T-cell (primary cell): ENCODE measurements around the gene SERTAD1. TPM values are rescaled to one million over a fixed set of nuclear protein-coding genes. Genes with fewer than 3 reads are reported as not detected.
"Not testable (repeated sequence)": the region's sequence is repeated elsewhere in the genome, so short reads cannot be mapped to it uniquely, and the experiment has no call there.

Experiments
- ATAC-seq, 4 experiments: fragments of 200-7000 bp in 3 of 4; fragments of 150-1000 bp in 1 of 4; cut with Tn5 transposase; replicated peaks in 1 of 4; 1 replicate in 3 of 4; 2 replicates in 1 of 4; pipeline ENCODE4 v1.10.0; 2021; ENCODE audit warnings: moderate library complexity in 3 of 4, mild to moderate bottlenecking in 2 of 4, moderate number of reproducible peaks in 1 of 4
- CTCF ChIA-PET, 2 donors: fragments of 300-600 bp; sonication (Branson Sonifier 250); formaldehyde crosslinking; loops; one replicate each; lab custom pipeline; 2022; ENCODE audit warnings: antibody characterized with exemption in 2 of 2; lab: Charles Lee
- POLR2A ChIA-PET, 2 donors: fragments of 300-600 bp; sonication (Branson Sonifier 250); formaldehyde crosslinking; loops; one replicate each; lab custom pipeline; 2022; ENCODE audit warnings: antibody characterized with exemption in 2 of 2; lab: Charles Lee
- DNase-seq, 35 experiments: peaks; one replicate each; pipeline versions ENCODE4 v3.0.0 to v3.0.0-alpha.2; 2013 to 2023
- H3K27ac ChIP-seq: one replicate; pipeline ENCODE4 v1.5.1; 2013; ENCODE audit warnings: low read length
- H3K27me3 ChIP-seq, 2 experiments: replicated peaks in 1 of 2; 1 replicate in 1 of 2; 2 replicates in 1 of 2; pipeline versions ENCODE4 v1.6.1 to v1.7.0; 2013; ENCODE audit warnings: low read length in 1 of 2, mixed read lengths in 1 of 2; ENCODE audit not compliant: control insufficient read depth in 2 of 2, insufficient read depth in 2 of 2; ENCODE audit errors: extremely low read depth in 1 of 2
- H3K36me3 ChIP-seq, 2 donors: 1 replicate in 1 of 2; 2 replicates in 1 of 2; pipeline versions ENCODE4 v1.6.1 to v1.7.0; 2013; ENCODE audit warnings: low read length in 1 of 2; ENCODE audit not compliant: control insufficient read depth in 2 of 2, insufficient read depth in 1 of 2; ENCODE audit errors: extremely low read depth in 1 of 2
- H3K4me1 ChIP-seq, 2 experiments: 1 replicate in 1 of 2; 2 replicates in 1 of 2; pipeline versions ENCODE4 v1.6.1 to v1.7.0; 2013; ENCODE audit warnings: low read length in 2 of 2, mixed read lengths in 1 of 2; ENCODE audit not compliant: insufficient read depth in 2 of 2, control insufficient read depth in 1 of 2; ENCODE audit errors: extremely low read depth in 1 of 2
- H3K4me3 ChIP-seq, 2 donors: 1 replicate in 1 of 2; 2 replicates in 1 of 2; pipeline versions ENCODE4 v1.5.1 to v1.7.0; 2013; ENCODE audit warnings: mild to moderate bottlenecking in 2 of 2, low read length in 1 of 2, moderate library complexity in 1 of 2; ENCODE audit not compliant: control insufficient read depth in 1 of 2; ENCODE audit errors: extremely low read depth in 1 of 2
- H3K9me3 ChIP-seq: 2 replicates; pipeline ENCODE4 v1.7.0; 2013
- H3K27ac Mint-ChIP-seq, 2 donors: one replicate each; pipeline ENCODE4 v1.8.0; 2020 to 2021; ENCODE audit warnings: mild to moderate bottlenecking in 2 of 2, mixed read lengths in 2 of 2
- H3K27me3 Mint-ChIP-seq, 2 donors: one replicate each; pipeline ENCODE4 v1.8.0; 2021 to 2022; ENCODE audit warnings: mixed read lengths in 2 of 2
- H3K36me3 Mint-ChIP-seq: one replicate; pipeline ENCODE4 v1.8.0; 2021; ENCODE audit warnings: mixed read lengths
- H3K4me1 Mint-ChIP-seq, 3 donors: one replicate each; pipeline ENCODE4 v1.8.0; 2020 to 2022; ENCODE audit warnings: mixed read lengths in 3 of 3, mild to moderate bottlenecking in 1 of 3
- H3K4me3 Mint-ChIP-seq, 3 donors: one replicate each; pipeline ENCODE4 v1.8.0; 2020 to 2022; ENCODE audit warnings: mild to moderate bottlenecking in 3 of 3, mixed read lengths in 3 of 3, moderate library complexity in 3 of 3
- H3K9me3 Mint-ChIP-seq, 3 donors: one replicate each; pipeline ENCODE4 v1.8.0; 2020 to 2022; ENCODE audit warnings: mixed read lengths in 3 of 3
- WGBS: methylation state at CpG from one replicate; pipeline ENCODE4 v1.1.5; 2013; ENCODE audit warnings: missing lambda C conversion rate; ENCODE audit not compliant: insufficient coverage; 5-methylcytosine and 5-hydroxymethylcytosine counted together
- total RNA-seq, 35 experiments: library from RNA in 6 of 35; stranded (reverse) in 6 of 35; fragments of 120-200 nt in 1 of 35; gene quantifications; one replicate each; pipeline versions ENCODE4 v1.2.1 to v1.2.4 and lab custom pipeline; 2013 to 2026

SERTAD1 gene
- total RNA-seq, 5 donors from 2014 or later (not counting 1 experiment from before 2014, with no cell fraction given) = 10.9 to 25.4 (median 13.3) TPM

- 98% methylated on average over 15 of the region's 27 CpGs for WGBS
- no peak overlapping the region for H3K4me3 ChIP-seq
- DNase-seq (no peak), ATAC-seq (no peak)
- no peaks in the 10 kb centered on the region for H3K9me3 Mint-ChIP-seq
- no peaks in the 10 kb centered on the region for H3K36me3 ChIP-seq
- H3K9me3 ChIP-seq = no peaks in the 10 kb centered on the region
- H3K4me1 ChIP-seq = no peaks in the 10 kb centered on the region
- H3K27me3 Mint-ChIP-seq = no peaks in the 10 kb centered on the region
- H3K4me3 Mint-ChIP-seq = no peak overlapping the region
- no peak overlapping the region for H3K27ac ChIP-seq
- POLR2A ChIA-PET = no interaction called here
- peaks cover 0 to 2% of the 10 kb centered on the region in 2 experiments for H3K27me3 ChIP-seq
- CTCF ChIA-PET = interaction anchor here in 1 of 2 donors (0.6 kb wide), 1 partner anchor 67 kb away, joined by 3 read pairs; no protein-coding TSS in a partner anchor
- peaks cover 0 to 7% (median 0%) of the 10 kb centered on the region in 3 donors for H3K4me1 Mint-ChIP-seq
- H3K36me3 Mint-ChIP-seq = peaks cover 3% of the 10 kb centered on the region
- no peak overlapping the region for H3K27ac Mint-ChIP-seq
These were observed 32.3 kb upstream of the SERTAD1 start for GRCh38 chr19:40457953-40458596.

DNA sequence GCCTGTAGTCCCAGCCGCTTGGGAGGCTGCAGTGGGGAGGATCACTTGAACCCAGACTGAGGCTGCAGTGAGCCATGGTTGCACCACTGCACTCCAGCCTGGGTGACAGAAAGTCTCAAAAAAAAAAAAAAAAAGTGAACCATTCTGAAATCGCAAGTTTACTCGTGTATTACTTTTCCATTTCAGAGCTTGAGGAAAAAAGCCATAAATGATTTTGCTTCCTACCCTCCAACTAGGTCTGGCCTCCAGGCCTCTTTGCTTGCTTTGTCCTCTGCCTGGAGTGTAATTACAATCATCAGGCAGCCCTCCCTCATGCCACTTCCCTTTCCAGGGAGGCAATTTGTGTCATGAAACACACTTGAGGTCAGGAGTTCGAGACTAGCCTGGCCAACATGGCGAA, 31.3 kb upstream of the SERTAD1 start:
- H3K27me3 Mint-ChIP-seq = no peaks in the 10 kb centered on the region
- no peak for ATAC-seq

GRCh38 chr19:40453943-40454342, 28.2 kb upstream of the SERTAD1 start:
- H3K9me3 Mint-ChIP-seq, H3K4me3 ChIP-seq, H3K27me3 ChIP-seq, DNase-seq, H3K27ac ChIP-seq, H3K27ac Mint-ChIP-seq, H3K27me3 Mint-ChIP-seq, POLR2A ChIA-PET, H3K4me3 Mint-ChIP-seq, ATAC-seq, H3K36me3 ChIP-seq, H3K4me1 ChIP-seq, H3K9me3 ChIP-seq, H3K4me1 Mint-ChIP-seq, H3K36me3 Mint-ChIP-seq, CTCF ChIA-PET: not testable (repeated sequence)
- 97% methylated on average over 5 of the region's 6 CpGs for WGBS

More for the DNA sequence above, 31.3 kb upstream of the SERTAD1 start:
- H3K27me3 ChIP-seq = peaks cover 0 to 2% of the 10 kb centered on the region in 2 experiments
- DNase-seq = no peak
- no peak overlapping the region for H3K27ac Mint-ChIP-seq
- peaks cover 0 to 6% (median 0%) of the 10 kb centered on the region in 3 donors for H3K4me1 Mint-ChIP-seq
- H3K36me3 ChIP-seq = no peaks in the 10 kb centered on the region
- H3K4me3 ChIP-seq = no peak overlapping the region
- no peaks in the 10 kb centered on the region for H3K4me1 ChIP-seq
- H3K4me3 Mint-ChIP-seq = no peak overlapping the region
- 95% methylated on average over 4 of the region's 5 CpGs for WGBS
- H3K9me3 Mint-ChIP-seq = no peaks in the 10 kb centered on the region
- POLR2A ChIA-PET = no interaction called here
- no peak overlapping the region for H3K27ac ChIP-seq
- H3K9me3 ChIP-seq = no peaks in the 10 kb centered on the region
- CTCF ChIA-PET = interaction anchor here in 1 of 2 donors (0.7 kb wide), 1 partner anchor 36 kb away, joined by 4 read pairs; no protein-coding TSS in a partner anchor
- peaks cover 3% of the 10 kb centered on the region for H3K36me3 Mint-ChIP-seq

DNA sequence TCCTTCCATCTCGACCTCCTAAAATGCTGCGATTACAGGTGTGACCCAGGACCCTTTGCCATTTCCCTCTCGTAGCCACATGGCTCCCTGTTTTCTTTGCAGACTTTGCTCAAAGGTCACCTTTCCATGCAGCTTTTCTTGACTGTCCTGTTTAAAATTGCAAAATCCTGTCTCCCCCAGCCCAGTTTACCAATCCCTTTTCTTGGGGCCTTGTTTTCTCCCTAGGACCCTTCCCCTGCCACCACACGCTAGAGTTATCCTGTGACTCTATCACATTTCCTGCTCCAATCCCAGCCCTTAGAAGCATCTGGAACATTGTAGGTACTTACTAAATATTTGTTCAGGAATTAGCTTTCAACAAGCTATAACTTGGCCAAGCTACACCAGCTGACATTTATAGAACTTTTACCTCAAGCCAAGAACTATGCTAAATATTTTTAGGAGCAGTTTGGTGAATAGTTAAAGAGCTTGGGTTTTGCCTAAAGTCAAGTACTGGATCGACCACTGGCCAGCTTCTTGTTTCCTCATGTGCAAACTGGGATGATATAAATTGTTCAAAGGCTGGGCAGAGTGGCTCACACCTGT, 27.5 kb upstream of the SERTAD1 start:
- Mint-ChIP-seq H3K27me3 (no peaks in the 10 kb centered on the region), H3K9me3 (no peaks in the 10 kb centered on the region), H3K4me1 (no peaks in the 10 kb centered on the region), H3K27ac (no peak overlapping the region), H3K4me3 (no peak overlapping the region), H3K36me3 (peaks cover 6% of the 10 kb centered on the region)
- 93% methylated on average over 5 of the region's 5 CpGs for WGBS
- ChIA-PET POLR2A (no interaction called here), CTCF (no interaction called here)
- no peak for ATAC-seq
- Histone ChIP-seq H3K27ac (no peak overlapping the region), H3K36me3 (no peaks in the 10 kb centered on the region), H3K27me3 (no peaks in the 10 kb centered on the region), H3K4me3 (no peak overlapping the region), H3K9me3 (no peaks in the 10 kb centered on the region), H3K4me1 (no peaks in the 10 kb centered on the region)
- no peak for DNase-seq

DNA sequence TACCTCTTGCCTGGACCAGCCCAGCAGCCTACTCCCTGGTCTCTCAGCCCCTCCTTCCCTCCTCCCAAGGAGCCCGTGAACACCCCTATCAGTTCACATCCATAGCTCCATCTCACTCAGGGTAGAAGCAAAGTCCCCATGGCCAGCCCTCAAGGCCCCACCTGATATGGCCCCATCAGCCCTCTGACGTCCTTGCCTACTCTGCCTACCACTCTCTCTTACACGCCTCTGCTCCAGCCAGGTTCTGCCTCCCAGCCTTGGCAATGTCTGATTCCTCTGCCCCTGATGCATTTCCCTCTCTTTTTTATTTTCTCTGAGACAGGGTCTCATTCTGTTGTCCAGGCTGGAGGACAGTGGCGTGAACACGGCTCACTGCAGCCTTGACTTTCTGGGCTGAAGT, 26.2 kb upstream of the SERTAD1 start:
- ChIA-PET POLR2A (no interaction called here), CTCF (no interaction called here)
- Histone ChIP-seq H3K4me3 (no peak overlapping the region), H3K4me1 (no peaks in the 10 kb centered on the region), H3K27me3 (no peaks in the 10 kb centered on the region), H3K9me3 (no peaks in the 10 kb centered on the region), H3K36me3 (peaks cover 0 to 3% of the 10 kb centered on the region in 2 donors), H3K27ac (no peak overlapping the region)
- no peak overlapping the region for H3K4me3 Mint-ChIP-seq
- no peaks in the 10 kb centered on the region for H3K9me3 Mint-ChIP-seq
- DNase-seq (no peak), ATAC-seq (no peak)
- no peaks in the 10 kb centered on the region for H3K4me1 Mint-ChIP-seq
- H3K27ac Mint-ChIP-seq = no peak overlapping the region
- 82% methylated on average over 4 of the region's 5 CpGs for WGBS
- H3K36me3 Mint-ChIP-seq = peaks cover 3% of the 10 kb centered on the region
- no peaks in the 10 kb centered on the region for H3K27me3 Mint-ChIP-seq

DNA sequence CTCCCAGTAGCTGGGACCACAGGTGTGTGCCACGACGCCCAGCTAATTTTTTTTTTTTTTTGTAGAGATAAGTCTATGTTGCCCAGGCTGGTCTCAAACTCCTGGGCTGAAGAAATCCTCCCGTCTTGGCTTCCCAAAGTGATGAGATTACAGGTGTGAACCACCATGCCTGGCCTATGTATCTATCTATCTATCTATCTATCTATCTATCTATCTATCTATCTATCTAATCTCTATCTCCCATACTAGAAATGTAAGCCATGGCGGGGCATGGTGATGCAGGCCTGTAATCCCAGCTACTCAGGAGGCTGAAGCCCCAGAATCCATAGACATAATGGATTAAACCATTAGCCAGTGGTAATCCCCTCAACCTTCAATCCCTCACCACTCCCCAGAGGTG, 24.9 kb upstream of the SERTAD1 start:
- H3K4me1 Mint-ChIP-seq = no peaks in the 10 kb centered on the region
- H3K27ac ChIP-seq = no peak overlapping the region
- no peaks in the 10 kb centered on the region for H3K27me3 ChIP-seq
- H3K4me1 ChIP-seq = no peaks in the 10 kb centered on the region
- H3K9me3 Mint-ChIP-seq = no peaks in the 10 kb centered on the region
- ChIA-PET POLR2A (no interaction called here), CTCF (interaction anchor here in 1 of 2 donors (0.6 kb wide), 1 partner anchor 644 kb away, joined by 3 read pairs; no protein-coding TSS in a partner anchor)
- no peak overlapping the region for H3K27ac Mint-ChIP-seq
- peaks cover 3% of the 10 kb centered on the region for H3K36me3 Mint-ChIP-seq
- DNase-seq (no peak), ATAC-seq (no peak)
- no peak overlapping the region for H3K4me3 Mint-ChIP-seq
- no peaks in the 10 kb centered on the region for H3K27me3 Mint-ChIP-seq
- peaks cover 0 to 3% of the 10 kb centered on the region in 2 donors for H3K36me3 ChIP-seq
- H3K9me3 ChIP-seq = no peaks in the 10 kb centered on the region
- WGBS = 100% methylated on average over 2 of the region's 4 CpGs
- no peak overlapping the region for H3K4me3 ChIP-seq
